Measurements from ENCODE around the gene KCNF1.

Gene KCNF1

DNA sequence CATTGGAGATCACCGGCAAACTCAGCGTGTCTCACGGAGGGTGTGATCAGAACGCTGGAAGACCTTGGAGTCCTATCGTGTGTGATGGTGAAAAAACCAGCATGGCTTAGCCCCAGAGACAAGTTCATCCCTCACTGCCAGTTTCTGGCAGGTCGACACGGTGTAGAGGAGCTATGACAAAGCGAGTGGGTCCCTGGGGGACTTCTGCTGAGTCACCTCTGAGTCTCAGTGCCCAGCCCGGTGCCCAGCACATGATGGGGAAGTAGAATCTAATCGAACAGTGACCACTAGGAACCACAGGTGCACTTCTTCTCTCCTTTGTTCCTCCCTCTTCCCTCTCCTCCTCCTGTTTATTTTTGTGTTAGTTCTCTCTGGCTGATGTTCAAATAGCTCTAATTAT is 45.9 kb upstream of the KCNF1 start:
- H3K4me3 ChIP-seq (ENCODE audit: low read length) = no peak overlapping the region
- H4K20me1 ChIP-seq (ENCODE audit: control insufficient read depth, insufficient read depth, low read depth, low read length) = no peaks in the 10 kb centered on the region
- H3K27me3 ChIP-seq (ENCODE audit: control insufficient read depth, low read length) = peaks cover 32% of the 10 kb centered on the region

DNA sequence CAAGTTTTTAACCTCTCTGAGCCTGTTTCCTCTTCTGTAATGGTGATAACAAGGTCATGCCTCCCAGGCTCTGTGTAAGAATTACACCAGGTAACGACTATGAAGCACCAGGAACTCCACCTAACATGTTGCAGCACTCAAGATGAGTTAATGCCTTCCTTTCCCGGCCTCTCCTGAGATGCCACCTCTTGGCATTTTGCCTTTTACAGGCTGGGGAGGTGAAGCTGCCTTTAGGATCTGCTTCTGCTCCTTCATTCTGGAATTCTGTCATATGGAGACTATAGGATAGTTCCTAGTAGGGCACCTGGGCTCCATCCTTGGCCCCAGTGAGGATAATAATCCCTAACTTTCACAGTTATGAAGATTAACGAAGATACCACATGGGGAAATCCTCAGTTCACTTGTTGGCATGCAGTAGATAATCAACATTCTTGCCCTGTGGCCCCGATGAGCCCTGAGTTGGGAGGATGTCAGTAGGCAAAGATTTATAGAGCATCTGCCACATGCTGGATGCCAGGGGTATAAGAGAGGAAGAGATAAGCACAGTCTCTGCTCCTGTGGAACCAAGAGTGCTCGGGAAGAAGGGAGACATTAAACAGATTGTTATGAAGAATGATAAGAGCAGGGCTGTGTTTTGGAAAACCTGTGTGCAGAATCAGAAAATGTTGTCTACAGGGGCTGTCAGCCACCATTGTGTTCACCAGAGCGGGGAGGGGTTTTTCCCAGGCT is 43.9 kb upstream of the KCNF1 start:
- no peak for TF ChIP-seq CTCF (IDR thresholded peaks at IDR 0.05; ENCODE audit: low read depth, low read length, poor library complexity, severe bottlenecking)
- no peak for TF ChIP-seq EZH2phosphoT487 (IDR thresholded peaks at IDR 0.05; ENCODE audit: borderline replicate concordance, low read length)
- Histone ChIP-seq H3K27ac (ENCODE audit: low read depth, low read length) (no peak overlapping the region), H4K20me1 (ENCODE audit: control insufficient read depth, insufficient read depth, low read depth, low read length) (no peaks in the 10 kb centered on the region), H3K4me1 (ENCODE audit: control insufficient read depth, low read length) (no peaks in the 10 kb centered on the region), H3K79me2 (ENCODE audit: control insufficient read depth, low read length) (no peaks in the 10 kb centered on the region), H3F3A (ENCODE audit: control insufficient read depth, insufficient read depth) (no peaks in the 10 kb centered on the region), H3K9me2 (replicated peaks; ENCODE audit: control insufficient read depth, low read length) (no peaks in the 10 kb centered on the region), H3K4me2 (ENCODE audit: low read length) (no peak overlapping the region), H3K27me3 (ENCODE audit: control insufficient read depth, low read length) (peaks cover 32% of the 10 kb centered on the region), H3K9me3 (ENCODE audit: control insufficient read depth, insufficient read depth, low read length) (no peaks in the 10 kb centered on the region), H3K4me3 (ENCODE audit: low read length) (no peak overlapping the region), H3K36me3 (ENCODE audit: control insufficient read depth, low read length) (no peaks in the 10 kb centered on the region)

More for the DNA sequence above, 45.9 kb upstream of the KCNF1 start:
- H3K9me2 ChIP-seq (replicated peaks; ENCODE audit: control insufficient read depth, low read length) = no peaks in the 10 kb centered on the region
- H3K36me3 ChIP-seq (ENCODE audit: control insufficient read depth, low read length) = no peaks in the 10 kb centered on the region
- H3K27ac ChIP-seq (ENCODE audit: low read depth, low read length) = no peak overlapping the region
- no peaks in the 10 kb centered on the region for H3F3A ChIP-seq (ENCODE audit: control insufficient read depth, insufficient read depth)
- TF ChIP-seq CTCF (IDR thresholded peaks at IDR 0.05; ENCODE audit: low read depth, low read length, poor library complexity, severe bottlenecking) (no peak), EZH2phosphoT487 (IDR thresholded peaks at IDR 0.05; ENCODE audit: borderline replicate concordance, low read length) (no peak)
- H3K79me2 ChIP-seq (ENCODE audit: control insufficient read depth, low read length) = no peaks in the 10 kb centered on the region
- no peaks in the 10 kb centered on the region for H3K4me1 ChIP-seq (ENCODE audit: control insufficient read depth, low read length)
- H3K9me3 ChIP-seq (ENCODE audit: control insufficient read depth, insufficient read depth, low read length) = no peaks in the 10 kb centered on the region
- no peak overlapping the region for H3K4me2 ChIP-seq (ENCODE audit: low read length)

DNA sequence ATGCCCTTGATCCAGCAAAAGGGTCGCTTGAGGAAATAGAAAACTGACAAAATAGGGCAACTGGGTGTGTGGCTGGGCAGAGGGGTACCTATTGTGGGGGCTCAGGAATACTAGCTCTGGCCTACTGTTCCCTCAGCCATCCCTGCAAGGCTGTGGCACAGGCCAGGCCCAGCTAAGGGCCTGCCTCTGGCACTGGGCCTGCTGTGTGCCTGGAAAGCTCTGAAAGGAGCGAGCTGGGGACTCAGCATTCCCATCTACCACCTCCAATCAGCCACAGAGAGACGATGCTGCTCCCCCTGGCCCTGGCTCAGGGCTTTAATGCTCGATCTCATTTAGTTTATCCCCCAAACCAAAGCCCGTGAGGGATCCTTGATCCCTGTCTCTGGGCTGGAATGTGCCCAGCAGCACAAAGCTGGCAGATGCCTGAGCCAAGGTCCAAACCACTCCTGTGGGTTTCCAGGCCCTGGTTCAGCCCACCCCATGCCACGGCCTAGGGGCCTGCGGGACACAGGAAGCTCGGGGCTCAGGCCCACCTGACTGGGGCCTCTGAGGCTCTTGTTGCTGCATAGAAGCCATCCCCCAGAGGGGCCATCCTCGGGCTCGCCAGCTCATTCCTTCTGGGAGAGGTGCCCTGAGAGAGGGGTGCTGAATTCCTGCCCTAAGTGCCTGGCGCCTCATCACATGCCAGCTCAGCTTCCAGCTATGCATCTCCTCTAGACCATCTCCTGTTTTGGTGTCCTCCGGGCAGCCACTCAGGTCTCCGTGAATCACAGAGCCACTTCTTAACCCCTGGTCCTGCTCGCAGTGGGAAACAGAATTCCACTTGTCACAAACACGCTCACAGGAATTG is 43.0 kb upstream of the KCNF1 start:
- no peaks in the 10 kb centered on the region for H3K9me3 ChIP-seq (ENCODE audit: control insufficient read depth, insufficient read depth, low read length)
- TF ChIP-seq EZH2phosphoT487 (IDR thresholded peaks at IDR 0.05; ENCODE audit: borderline replicate concordance, low read length) (no peak), CTCF (IDR thresholded peaks at IDR 0.05; ENCODE audit: low read depth, low read length, poor library complexity, severe bottlenecking) (no peak)
- H3K4me2 ChIP-seq (ENCODE audit: low read length) = no peak overlapping the region
- H4K20me1 ChIP-seq (ENCODE audit: control insufficient read depth, insufficient read depth, low read depth, low read length) = no peaks in the 10 kb centered on the region
- no peak overlapping the region for H3K27ac ChIP-seq (ENCODE audit: low read depth, low read length)
- H3F3A ChIP-seq (ENCODE audit: control insufficient read depth, insufficient read depth) = no peaks in the 10 kb centered on the region
- peaks cover 32% of the 10 kb centered on the region for H3K27me3 ChIP-seq (ENCODE audit: control insufficient read depth, low read length)
- H3K36me3 ChIP-seq (ENCODE audit: control insufficient read depth, low read length) = no peaks in the 10 kb centered on the region
- H3K79me2 ChIP-seq (ENCODE audit: control insufficient read depth, low read length) = no peaks in the 10 kb centered on the region
- no peaks in the 10 kb centered on the region for H3K9me2 ChIP-seq (replicated peaks; ENCODE audit: control insufficient read depth, low read length)
- no peak overlapping the region for H3K4me3 ChIP-seq (ENCODE audit: low read length)
- no peaks in the 10 kb centered on the region for H3K4me1 ChIP-seq (ENCODE audit: control insufficient read depth, low read length)
